ENCODE measurements around the gene PRR5L.

Gene PRR5L

GRCh38 chr11:36402568-36403170 is 106.6 kb downstream of the PRR5L start:
- DNase-seq (ENCODE audit: extremely low spot score): no peak
- ChIA-PET POLR2A (no interaction called here), CTCF (no interaction called here)
- TF ChIP-seq BHLHE40 (IDR thresholded peaks at IDR 0.05; ENCODE audit: borderline replicate concordance) (no peak), FOXK2 (IDR thresholded peaks at IDR 0.05) (no peak), ARNT (IDR thresholded peaks at IDR 0.05) (no peak), TARDBP (IDR thresholded peaks at IDR 0.05) (no peak), PKNOX1 (IDR thresholded peaks at IDR 0.05) (no peak), FOXM1 (IDR thresholded peaks at IDR 0.05; ENCODE audit: borderline replicate concordance) (no peak), SP1 (IDR thresholded peaks at IDR 0.05) (no peak), NFRKB (IDR thresholded peaks at IDR 0.05) (no peak), FOXA1 (IDR thresholded peaks at IDR 0.05) (no peak), HDGF (IDR thresholded peaks at IDR 0.05; ENCODE audit: borderline replicate concordance) (no peak), L3MBTL2 (conservative IDR thresholded peaks at IDR 0.05) (no peak)

- TF ChIP-seq TARDBP (IDR thresholded peaks at IDR 0.05) (no peak), ARNT (IDR thresholded peaks at IDR 0.05) (no peak), ELF4 (IDR thresholded peaks at IDR 0.05) (no peak), FOXM1 (IDR thresholded peaks at IDR 0.05; ENCODE audit: borderline replicate concordance) (no peak)
- ChIA-PET CTCF (no interaction called here), POLR2A (no interaction called here)
- DNase-seq (ENCODE audit: extremely low spot score): no peak
Observed at GRCh38 chr11:36403661-36404060, 107.6 kb downstream of the PRR5L start.

GRCh38 chr11:36404831-36405230 is 108.7 kb downstream of the PRR5L start:
- TF ChIP-seq SP1 (IDR thresholded peaks at IDR 0.05) (no peak), FOXA1 (IDR thresholded peaks at IDR 0.05) (no peak), NFRKB (IDR thresholded peaks at IDR 0.05) (no peak), BHLHE40 (IDR thresholded peaks at IDR 0.05; ENCODE audit: borderline replicate concordance) (no peak), ZNF384 (IDR thresholded peaks at IDR 0.05) (no peak), HDGF (IDR thresholded peaks at IDR 0.05; ENCODE audit: borderline replicate concordance) (no peak), SUZ12 (IDR thresholded peaks at IDR 0.05) (no peak), FOXM1 (IDR thresholded peaks at IDR 0.05; ENCODE audit: borderline replicate concordance) (no peak), LEF1 (IDR thresholded peaks at IDR 0.05; ENCODE audit: borderline replicate concordance) (no peak), TARDBP (IDR thresholded peaks at IDR 0.05) (no peak), ARNT (IDR thresholded peaks at IDR 0.05) (no peak), FOXK2 (IDR thresholded peaks at IDR 0.05) (no peak), CTBP1 (IDR thresholded peaks at IDR 0.05; ENCODE audit: borderline replicate concordance) (no peak), ELF4 (IDR thresholded peaks at IDR 0.05) (no peak), L3MBTL2 (conservative IDR thresholded peaks at IDR 0.05) (no peak), PKNOX1 (IDR thresholded peaks at IDR 0.05) (no peak)
- ChIA-PET CTCF (no interaction called here), POLR2A (no interaction called here)
- no peak for DNase-seq (ENCODE audit: extremely low spot score)

- POLR2A ChIA-PET: no interaction called here
- CTCF ChIA-PET: no interaction called here
- DNase-seq (ENCODE audit: extremely low spot score): no peak
- TF ChIP-seq ARNT (IDR thresholded peaks at IDR 0.05): no peak
- TF ChIP-seq ZNF384 (IDR thresholded peaks at IDR 0.05): no peak
- TF ChIP-seq SP1 (IDR thresholded peaks at IDR 0.05): no peak
- TF ChIP-seq BHLHE40 (IDR thresholded peaks at IDR 0.05; ENCODE audit: borderline replicate concordance): no peak
- TF ChIP-seq SUZ12 (IDR thresholded peaks at IDR 0.05): no peak
- TF ChIP-seq TARDBP (IDR thresholded peaks at IDR 0.05): no peak
- no peak for TF ChIP-seq FOXK2 (IDR thresholded peaks at IDR 0.05)
- TF ChIP-seq L3MBTL2 (conservative IDR thresholded peaks at IDR 0.05): no peak
- TF ChIP-seq HDGF (IDR thresholded peaks at IDR 0.05; ENCODE audit: borderline replicate concordance): no peak
Observed at GRCh38 chr11:36405585-36406367, 109.7 kb downstream of the PRR5L start.

- POLR2A ChIA-PET: no interaction called here
- no peak for DNase-seq (ENCODE audit: extremely low spot score)
- TF ChIP-seq CTBP1 (IDR thresholded peaks at IDR 0.05; ENCODE audit: borderline replicate concordance): no peak
- no peak for TF ChIP-seq ARNT (IDR thresholded peaks at IDR 0.05)
- no peak for TF ChIP-seq ELF4 (IDR thresholded peaks at IDR 0.05)
- no peak for TF ChIP-seq SP1 (IDR thresholded peaks at IDR 0.05)
- CTCF ChIA-PET: no interaction called here
Observed at GRCh38 chr11:36407356-36407755, 111.3 kb downstream of the PRR5L start.

- POLR2A ChIA-PET: no interaction called here
Observed at GRCh38 chr11:36408498-36409136, 112.5 kb downstream of the PRR5L start.

More at GRCh38 chr11:36408498-36409136, 112.5 kb downstream of the PRR5L start:
- CTCF ChIA-PET: no interaction called here
- TF ChIP-seq LEF1 (IDR thresholded peaks at IDR 0.05; ENCODE audit: borderline replicate concordance) (no peak), FOXM1 (IDR thresholded peaks at IDR 0.05; ENCODE audit: borderline replicate concordance) (no peak), TARDBP (IDR thresholded peaks at IDR 0.05) (no peak), CTBP1 (IDR thresholded peaks at IDR 0.05; ENCODE audit: borderline replicate concordance) (no peak), NFRKB (IDR thresholded peaks at IDR 0.05) (no peak), FOXA1 (IDR thresholded peaks at IDR 0.05) (no peak), HDGF (IDR thresholded peaks at IDR 0.05; ENCODE audit: borderline replicate concordance) (no peak), SP1 (IDR thresholded peaks at IDR 0.05) (no peak), SUZ12 (IDR thresholded peaks at IDR 0.05) (no peak), ELF4 (IDR thresholded peaks at IDR 0.05) (no peak), ZNF384 (IDR thresholded peaks at IDR 0.05) (no peak)
- DNase-seq (ENCODE audit: extremely low spot score): no peak

Measured in HEK293T (cell line).